GM12873 (cell line): ENCODE results near the gene CNBP.

Experiments
- CTCF ChIP-seq: IDR thresholded peaks from 2 replicates; pipeline ENCODE4 v1.5.1; 2012; ENCODE audit warnings: low read depth, mild to moderate bottlenecking, moderate library complexity, low read length, control low read depth; ENCODE audit not compliant: insufficient read depth; ENCODE audit errors: missing control alignments

Gene CNBP

DNA sequence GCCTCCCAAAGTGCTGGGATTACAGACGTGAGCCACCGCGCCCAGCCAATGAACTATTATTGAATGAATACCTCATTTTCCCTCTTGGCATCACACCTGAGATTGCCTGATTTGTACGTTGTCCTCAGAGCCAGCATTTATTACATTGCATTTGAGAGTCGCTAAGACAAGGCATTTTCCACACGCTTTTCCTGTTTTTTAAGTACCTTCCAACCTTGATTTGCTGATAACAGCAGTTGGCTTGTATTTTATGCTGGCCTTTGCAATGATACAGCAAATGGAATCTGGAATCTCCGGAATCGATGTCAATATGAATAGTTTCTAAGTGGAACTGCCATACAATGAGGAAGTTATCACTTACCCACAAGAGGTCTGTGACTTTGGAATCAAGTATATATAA is 15.7 kb upstream of the CNBP start:
- TF ChIP-seq CTCF, result no peak

DNA sequence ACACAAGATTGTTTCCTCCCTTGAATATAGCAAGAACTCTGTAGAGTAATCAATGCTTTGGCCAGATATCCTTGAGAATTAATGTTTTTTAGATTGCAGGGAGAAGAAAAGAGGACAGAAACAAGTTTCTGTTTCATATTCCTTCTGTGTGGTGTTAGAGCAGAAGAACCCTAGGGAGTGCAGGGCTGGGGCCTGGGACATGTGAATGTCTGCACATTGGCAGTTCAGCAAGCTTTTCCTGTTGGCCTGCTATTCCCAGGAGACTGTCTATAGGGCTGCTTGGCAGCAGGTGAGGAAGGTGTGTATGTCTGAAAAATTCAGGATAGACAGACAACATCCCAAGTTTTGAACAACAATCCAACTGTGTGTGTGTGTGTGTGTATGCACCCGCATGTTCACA is 13.6 kb upstream of the CNBP start:
- TF ChIP-seq CTCF, result no peak

- TF ChIP-seq CTCF, result no peak
Observed at GRCh38 chr3:129196601-129197000, 12.9 kb upstream of the CNBP start.

- TF ChIP-seq CTCF, result no peak
Observed at GRCh38 chr3:129195731-129196256, 12.1 kb upstream of the CNBP start.

- TF ChIP-seq CTCF, result no peak
Observed at GRCh38 chr3:129187857-129188256, 4.2 kb upstream of the CNBP start.

GRCh38 chr3:129185783-129186182 is 2.1 kb upstream of the CNBP start:
- TF ChIP-seq CTCF, result no peak

DNA sequence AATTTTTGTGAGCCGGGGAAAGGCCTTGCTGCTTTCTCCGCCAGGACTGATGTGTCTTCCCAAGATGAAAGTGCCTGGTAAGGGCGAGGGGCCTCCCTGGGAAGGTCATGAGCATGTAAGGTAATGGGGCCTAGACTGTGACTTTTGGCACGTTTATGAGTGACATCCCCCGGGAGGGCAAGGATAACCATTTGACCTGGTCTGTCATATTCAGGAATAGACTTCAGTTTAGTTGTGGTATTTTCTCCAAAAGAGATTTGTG is 631 bp upstream of the CNBP start:
- no peak for TF ChIP-seq CTCF

DNA sequence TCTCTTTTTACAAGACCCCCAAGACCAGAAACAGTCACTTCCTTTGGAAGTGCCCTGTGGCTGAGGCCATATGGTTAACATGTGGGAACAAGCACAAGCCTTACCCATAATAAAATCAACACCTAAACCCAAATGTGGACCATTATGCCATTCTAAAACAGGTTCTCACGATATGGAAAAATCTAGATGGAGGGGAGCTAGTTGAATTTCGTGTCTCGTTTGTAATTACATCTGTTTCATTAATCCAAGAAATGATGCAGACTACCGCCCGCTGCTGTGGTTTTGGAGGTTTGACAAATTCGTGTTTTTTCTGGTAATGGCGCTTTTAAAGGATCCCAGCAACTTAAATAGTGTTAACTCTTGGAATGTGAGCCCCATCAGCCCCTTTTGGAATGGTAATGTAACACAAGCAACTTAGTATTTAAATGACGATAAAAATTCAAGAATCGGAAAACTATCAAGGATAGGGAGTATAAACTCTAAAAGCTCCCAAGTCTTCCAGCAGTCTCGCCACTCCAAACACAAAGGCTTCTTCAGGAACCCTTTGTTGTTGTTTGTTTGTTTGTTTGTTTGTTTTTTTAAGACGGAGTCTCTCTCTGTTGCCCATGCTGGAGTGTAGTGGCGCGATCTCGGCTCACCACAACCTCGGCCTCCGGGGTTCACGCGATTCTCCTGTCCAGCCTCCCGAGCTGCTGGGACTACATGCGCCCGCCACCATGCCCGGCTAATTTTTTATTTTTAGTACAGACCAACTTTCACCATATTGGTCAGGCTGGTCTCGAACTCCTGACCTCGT is 1.1 kb downstream of the CNBP start:
- TF ChIP-seq CTCF, result no peak
